ENCODE results near the gene POLRMT.
A peak's percentile ranks its signal among the peaks of the same experiment; 100 is the strongest.
"Not testable (repeated sequence)": the region's sequence is repeated elsewhere in the genome, so short reads cannot be mapped to it uniquely, and the experiment has no call there.

Gene POLRMT

DNA sequence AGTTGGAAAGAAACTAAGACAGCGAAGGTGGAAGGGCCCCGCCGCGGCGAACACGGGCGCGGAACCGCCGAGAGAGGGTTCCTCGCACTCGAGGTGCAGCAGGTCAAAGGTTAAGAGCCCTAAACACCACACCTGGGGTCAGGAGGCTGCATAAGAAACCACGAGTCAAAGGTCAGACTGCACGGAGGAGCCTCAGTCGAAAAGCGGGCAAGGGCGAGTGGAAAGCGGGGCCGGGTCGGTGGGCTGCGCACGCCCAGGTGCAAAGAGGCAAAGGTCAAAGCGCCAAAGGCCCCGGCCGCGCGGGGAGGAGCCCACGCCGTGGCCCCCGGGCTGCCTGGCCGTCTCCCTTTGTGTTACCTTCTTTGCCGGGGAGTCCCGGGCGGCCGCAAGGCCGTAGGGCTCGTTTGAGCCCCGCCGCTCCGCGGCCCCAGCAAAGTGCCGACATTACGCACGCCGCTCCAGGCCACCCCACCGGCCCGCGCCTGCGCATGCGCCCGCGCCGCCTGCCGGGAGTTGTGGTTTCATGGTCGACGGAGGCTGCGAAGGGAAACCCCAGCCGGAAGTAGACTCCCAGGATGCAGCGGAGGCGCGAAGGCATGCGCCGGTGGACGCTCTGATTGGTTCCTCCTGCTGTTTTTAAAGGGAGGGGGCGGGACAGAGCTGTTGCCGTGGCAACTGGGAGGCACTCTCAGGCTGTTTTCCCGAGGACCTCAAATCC is at the start of gene POLRMT:
TSS of gene POLRMT (minus strand) at position 470 of the 718 bp plus-strand sequence. CDS start at position 445, 25 bp downstream.
- DNase-seq (ENCODE audit: low read depth): peak; percentile 98

- DNase-seq (ENCODE audit: low read depth): no peak
Measured at GRCh38 chr19:682678-683320, 49.5 kb upstream of the POLRMT start.

GRCh38 chr19:681029-682019 is 48.0 kb upstream of the POLRMT start:
- no peak for DNase-seq (ENCODE audit: low read depth)

- DNase-seq (ENCODE audit: low read depth): peak; percentile 98
Measured at GRCh38 chr19:680287-681028, 47.1 kb upstream of the POLRMT start.

GRCh38 chr19:679418-680286 is 46.3 kb upstream of the POLRMT start:
- peak; percentile 84 for DNase-seq (ENCODE audit: low read depth)

GRCh38 chr19:678791-679388 is 45.6 kb upstream of the POLRMT start:
- no peak for DNase-seq (ENCODE audit: low read depth)

DNA sequence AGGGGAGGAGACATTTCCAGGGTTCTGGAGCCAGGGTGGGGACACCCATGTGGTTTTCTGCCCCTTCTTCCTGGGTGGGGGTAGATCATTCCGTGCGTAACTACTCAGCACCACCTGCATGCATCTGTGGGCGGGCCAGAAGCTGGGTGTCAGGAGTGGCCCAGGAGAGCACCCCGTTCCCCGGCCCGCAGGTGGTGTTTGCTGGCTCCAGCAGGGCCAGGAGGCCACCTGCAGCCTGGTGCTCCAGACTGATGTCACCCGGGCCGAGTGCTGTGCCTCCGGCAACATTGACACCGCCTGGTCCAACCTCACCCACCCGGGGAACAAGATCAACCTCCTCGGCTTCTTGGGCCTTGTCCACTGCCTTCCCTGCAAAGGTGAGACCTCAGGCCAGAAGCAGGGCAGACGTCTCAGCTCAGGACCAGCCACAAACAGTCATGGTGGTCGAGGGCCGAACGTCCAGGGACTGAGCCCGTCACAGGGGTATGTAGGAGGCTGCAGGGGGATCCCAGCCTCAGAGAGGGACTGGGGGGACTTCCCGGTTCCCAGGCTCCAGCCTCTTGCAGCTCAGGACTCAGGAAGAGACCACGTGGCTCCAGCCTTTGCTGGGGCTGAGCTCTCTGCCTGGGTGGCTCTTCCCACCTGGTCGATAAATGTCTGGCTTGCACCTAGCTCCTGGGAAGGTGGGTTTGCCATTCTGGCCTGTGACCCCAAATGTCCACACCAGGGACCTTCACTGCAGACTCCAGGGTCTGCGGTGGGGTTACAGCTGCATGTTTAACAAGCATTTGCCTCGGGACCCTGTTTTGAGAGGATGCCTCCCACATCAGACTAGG is 44.5 kb upstream of the POLRMT start:
- DNase-seq (ENCODE audit: low read depth): peak; percentile 46

DNA sequence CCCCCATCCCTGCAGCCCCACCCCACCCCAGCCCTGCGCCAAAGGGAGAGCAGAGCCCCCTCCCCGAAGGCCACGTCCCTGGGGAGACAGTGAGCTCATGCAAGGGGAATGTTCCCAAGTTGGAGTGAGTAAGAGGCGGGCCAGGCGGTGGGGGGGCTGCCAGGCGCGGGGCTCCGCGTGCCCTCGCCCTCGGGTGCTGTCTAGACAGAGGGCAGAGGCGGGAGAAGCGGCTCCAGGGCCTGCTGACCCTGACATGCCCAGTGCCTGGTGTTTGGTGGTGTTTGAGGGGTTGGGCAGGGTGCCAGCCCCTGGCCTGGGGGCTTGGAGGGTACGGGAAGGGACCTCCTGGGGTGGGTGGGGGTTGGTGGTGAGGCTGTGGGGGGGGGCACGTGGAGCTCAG is 43.9 kb upstream of the POLRMT start:
- DNase-seq (ENCODE audit: low read depth): peak; percentile 88

DNA sequence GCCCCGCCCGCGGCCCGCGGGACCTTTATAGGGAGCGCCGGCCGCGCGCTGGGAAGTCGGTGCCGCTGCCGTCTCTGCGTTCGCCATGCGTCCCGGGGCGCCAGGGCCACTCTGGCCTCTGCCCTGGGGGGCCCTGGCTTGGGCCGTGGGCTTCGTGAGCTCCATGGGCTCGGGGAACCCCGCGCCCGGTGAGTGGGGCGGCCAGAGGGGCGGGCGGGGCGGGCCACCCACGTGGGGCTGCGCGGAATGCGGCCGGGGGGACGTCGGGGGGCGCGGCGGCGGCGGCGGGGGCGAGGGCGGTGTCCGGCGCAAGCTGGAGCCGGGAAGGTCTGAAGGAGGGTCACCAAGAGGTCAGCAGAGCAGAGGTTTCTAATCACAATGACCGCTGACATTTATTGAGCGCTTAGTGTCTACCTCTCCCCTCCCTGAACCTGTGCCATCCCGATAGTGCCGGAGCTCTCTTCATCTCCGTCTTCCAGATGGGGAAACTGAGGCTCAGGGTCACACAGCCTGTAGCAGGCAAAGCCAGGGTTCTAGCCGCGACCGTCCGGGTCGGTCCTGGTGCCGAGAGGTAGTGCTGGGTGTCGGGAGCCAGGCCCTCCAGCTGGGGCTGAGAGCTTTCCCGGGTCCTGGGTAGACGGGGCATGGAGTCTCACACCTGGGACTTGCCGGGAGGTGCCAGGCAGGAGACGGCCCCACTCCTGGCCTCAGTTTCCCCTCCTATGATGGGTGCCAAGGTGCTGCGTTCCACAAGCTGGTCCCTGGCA is 43.2 kb upstream of the POLRMT start, which contains the start of gene FSTL3:
TSS of gene FSTL3 (plus strand) at position 54 of the 767 bp plus-strand sequence. CDS start at position 86, 32 bp downstream.
- peak; percentile 24 for DNase-seq (ENCODE audit: low read depth)

- no peak for DNase-seq (ENCODE audit: low read depth)
Measured at GRCh38 chr19:676007-676338, 42.6 kb upstream of the POLRMT start.

- no peak for DNase-seq (ENCODE audit: low read depth)
Measured at GRCh38 chr19:674282-675151, 41.2 kb upstream of the POLRMT start.

DNA sequence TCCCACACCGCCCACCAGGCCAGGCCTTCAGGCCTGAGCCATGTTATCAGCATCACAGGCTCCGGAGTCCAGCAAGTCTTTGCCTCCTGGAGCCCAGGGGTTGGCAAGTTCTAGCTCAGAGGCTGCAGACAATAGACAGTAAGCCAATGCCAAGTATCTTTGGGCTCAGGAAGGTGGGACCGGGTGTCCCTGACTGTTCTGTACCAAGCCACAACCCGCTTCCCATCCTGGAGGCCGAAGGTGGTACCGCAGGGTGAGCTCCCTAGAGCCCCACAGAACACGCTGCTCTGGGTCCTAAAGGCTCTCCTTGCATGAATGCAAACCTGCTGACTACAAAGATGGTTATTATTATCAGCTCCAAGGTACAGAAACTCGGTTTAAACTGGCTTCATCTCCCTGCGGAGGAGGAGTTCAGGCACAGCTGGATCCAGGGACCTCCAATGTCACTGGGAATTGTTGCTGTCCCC is 37.3 kb upstream of the POLRMT start:
- no peak for DNase-seq (ENCODE audit: low read depth)

DNA sequence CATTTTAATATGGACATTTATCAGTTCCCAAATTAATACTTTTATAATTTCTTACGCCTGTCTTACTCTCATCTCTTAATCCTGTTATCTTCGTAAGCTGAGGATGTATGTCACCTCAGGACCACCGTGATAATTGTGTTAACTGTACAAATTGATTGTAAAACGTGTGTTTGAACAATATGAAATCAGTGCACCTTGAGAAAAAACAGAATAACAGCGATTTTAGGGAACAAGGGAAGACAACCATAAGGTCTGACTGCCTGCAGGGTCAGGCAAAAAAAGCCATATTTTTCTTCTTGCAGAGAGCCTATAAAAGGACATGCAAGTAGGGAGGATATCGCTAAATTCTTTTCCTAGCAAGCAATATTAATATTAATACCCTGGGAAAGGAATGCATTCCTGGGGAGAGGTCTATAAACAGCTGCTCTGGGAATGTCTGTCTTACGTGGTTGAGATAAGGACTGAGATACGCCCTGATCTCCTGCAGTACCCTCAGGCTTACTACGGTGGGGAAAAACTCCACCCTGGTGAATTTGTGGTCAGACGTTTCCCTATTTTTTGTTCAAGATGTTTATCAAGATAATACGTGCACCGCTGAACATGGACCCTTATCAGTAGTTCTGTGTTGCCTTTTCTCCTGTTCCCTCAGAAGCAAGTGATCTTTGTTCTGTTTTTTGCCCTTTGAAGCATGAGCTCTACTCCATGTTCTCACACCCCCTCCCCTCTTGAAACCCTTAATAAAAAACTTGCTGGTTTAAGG is 35.5 kb upstream of the POLRMT start:
- peak; percentile 35 for DNase-seq (ENCODE audit: low read depth)

- DNase-seq (ENCODE audit: low read depth): not testable (repeated sequence)
Measured at GRCh38 chr19:666985-667573, 33.7 kb upstream of the POLRMT start.

DNA sequence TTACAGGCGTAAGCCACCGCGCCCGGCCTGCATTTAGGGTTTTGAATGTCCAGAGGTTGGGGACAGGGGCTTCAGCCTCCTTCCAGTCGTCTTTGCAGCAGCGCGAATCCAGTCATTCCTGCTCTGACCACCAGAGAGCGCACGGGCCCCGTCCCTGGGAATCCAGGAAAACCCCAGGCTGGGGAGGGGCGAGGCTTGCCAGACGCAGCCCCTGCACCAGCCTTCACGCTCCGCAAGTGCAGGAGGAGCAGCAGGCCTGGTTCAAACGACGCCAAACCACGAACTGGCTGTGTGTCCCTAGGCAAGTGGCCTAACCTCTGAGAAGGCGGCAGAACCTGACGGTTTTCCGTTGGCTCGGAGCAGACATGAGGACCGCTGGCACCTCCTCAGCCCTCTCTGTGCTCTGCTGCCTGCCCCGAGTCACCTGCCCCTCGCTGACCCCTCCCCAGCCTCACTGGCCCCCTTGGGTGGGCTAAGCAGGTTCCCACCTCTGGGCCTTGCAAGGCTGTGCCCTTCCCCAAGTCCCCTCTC is 31.6 kb upstream of the POLRMT start:
- peak; percentile 57 for DNase-seq (ENCODE audit: low read depth)

DNA sequence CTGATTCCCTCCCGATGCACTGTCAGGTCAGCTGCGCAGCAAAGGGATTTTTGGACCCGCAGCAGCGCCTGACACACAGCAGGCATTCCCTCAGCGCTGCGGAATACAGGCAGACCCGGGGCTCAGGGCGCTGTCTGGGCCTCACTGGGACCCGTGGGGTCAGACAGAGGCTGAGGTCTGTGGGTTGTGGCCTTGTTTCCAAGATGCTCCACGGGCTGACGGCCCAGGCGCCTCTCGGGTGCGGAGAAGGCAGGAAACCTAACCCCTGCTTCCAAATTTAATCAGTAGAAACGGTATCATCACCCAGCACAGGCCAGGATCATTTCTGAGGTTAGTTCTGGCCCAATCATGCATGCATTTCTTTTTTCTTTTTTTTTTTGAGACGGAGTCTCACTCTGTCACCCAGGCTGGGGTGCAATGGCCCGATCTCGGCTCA is 30.4 kb upstream of the POLRMT start:
- no peak for DNase-seq (ENCODE audit: low read depth)
